GM21360 (cell line): ENCODE results near the gene ZCCHC4.

Experiments used
- ATAC-seq: cut with Tn5 transposase; IDR thresholded peaks from one replicate; pipeline ENCODE4 v1.9.1; 2021; ENCODE audit warnings: mild to moderate bottlenecking, moderate library complexity; ENCODE audit not compliant: unreplicated experiment

The ZCCHC4 gene

DNA sequence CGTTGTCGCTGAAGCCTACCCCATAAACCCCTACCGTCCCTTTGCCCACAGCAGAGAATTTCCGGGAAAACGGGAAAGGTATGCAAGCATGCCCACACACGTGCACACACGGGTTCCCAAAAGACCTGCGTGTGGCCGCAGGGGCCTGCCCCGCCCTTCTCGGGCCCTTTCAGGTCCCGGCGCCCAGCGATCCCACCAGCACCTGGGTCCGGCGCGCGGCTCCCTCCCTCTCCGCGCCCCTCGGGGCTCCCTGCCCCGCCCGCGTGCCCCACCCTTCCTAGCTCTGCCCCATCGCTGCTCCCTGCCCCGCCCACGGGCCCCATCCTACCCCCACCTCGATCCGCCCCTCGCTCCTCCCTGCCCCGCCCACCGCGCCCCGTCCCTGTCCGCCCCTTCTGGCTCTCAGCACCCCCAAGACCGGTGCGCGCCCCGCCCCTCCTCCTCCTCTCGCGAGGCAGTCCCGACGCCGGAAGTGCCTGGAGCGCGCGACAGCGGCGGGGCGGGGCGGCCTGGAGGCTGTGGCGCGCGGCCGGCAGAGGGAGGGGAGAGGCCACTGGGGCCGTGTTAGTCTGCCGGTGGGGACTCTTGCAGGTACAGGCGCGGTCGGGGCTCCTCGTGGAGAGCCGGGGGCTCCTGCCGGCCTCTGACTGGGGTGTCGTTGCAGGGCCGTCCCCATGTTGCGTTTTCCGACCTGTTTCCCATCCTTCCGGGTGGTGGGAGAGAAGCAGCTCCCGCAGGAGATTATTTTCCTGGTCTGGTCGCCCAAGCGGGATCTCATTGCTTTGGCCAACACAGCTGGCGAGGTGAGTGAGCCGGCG is 64.4 kb downstream of the ZCCHC4 start, which contains the start of gene ANAPC4:
ANAPC4 (plus strand) TSS at position 510 of the 818 bp plus-strand sequence; CDS start at position 675, 165 bp downstream.
- ATAC-seq: peak; percentile 96

DNA sequence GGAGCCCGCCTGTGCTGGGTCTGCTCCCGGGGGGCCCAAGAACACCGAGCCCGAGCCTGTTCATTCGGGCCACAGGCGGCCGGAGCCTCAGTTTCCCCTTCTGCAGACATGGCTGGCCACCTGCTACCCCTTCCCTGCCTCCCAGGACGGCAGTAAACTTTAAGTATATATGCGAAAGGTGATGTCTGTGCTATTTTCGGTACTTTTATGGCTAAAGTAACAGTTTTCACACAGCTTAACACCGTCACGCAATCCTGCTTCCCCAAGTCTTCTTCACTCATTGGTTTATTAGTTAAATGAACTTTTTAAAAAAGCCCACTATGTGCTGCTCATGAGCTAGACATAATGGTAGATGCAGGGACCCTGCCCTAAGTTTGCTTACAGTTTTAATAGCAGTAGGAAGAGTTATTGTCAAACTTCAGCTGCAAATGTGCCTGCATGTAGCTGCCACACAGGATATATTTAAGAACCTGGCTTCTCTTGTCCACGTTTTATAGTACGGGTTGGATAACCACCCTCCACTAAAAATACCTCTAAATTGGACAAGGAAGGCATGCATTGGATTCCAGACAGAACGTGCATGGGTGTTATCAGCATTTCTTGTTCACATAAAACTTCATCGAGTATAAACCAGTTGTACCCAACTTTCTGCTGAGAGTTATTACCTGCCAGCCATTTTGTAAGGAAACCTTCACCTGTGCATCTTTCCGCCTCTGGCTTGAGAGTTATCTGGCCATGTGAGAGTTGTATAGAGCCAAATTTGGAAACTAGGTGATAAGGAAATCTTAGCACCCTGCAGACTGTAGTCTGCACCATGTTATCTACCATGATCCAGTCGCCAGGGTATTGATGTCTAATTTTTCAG is 65.2 kb downstream of the ZCCHC4 start:
- no peak for ATAC-seq

DNA sequence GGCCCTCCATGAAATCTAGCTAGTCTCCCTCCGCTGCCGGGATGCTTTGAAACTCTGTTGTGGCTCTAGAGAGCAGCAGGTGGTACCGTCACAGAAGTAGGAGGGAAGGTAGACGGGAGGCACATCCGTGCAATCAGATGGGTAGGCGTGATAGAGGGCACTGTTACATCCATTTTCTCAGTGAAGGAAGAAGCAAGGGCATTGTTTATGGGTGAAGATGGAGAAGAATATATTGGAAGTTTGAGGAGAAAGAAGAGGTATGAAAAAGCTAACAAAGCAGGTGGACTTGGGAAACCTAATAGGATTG is 65.8 kb downstream of the ZCCHC4 start:
- ATAC-seq: no peak

DNA sequence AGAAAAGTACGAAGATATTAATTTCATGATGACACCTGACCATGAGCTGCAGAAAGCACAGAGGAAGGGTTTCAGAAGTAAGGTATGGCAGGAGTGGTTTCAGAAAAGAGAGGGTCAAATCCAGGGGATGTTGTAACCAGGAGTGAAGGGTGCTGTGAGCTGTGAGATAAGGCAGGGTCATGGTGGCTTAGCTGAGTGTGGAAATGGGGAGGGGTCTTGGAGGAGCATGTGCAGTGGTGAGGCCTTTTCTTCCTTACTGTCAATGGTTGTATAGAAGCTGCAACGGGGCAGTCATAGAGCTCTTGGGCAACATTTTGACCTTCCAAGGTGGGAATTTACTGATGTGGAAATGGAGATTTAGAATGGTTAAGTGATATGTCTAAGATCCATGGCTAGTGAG is 67.0 kb downstream of the ZCCHC4 start:
- no peak for ATAC-seq

DNA sequence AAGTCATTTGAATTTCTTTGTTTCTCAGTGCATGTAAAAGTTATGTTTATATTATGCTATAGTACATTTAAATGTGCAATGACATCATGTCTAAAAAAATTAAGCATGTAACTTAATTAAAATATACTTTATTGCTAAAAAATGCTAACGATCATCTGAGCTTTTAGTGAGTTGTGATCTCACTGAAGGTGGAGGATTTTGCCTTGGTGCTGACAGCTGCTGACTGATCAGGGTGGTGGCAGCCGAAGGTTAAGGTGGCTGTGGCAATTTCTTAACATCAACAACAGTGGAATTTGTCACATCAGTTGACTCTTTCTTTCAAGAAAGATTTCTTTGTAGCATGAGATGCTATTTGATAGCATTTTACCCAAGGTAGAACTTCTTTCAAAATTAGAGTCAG is 71.1 kb downstream of the ZCCHC4 start:
- ATAC-seq: no peak

DNA sequence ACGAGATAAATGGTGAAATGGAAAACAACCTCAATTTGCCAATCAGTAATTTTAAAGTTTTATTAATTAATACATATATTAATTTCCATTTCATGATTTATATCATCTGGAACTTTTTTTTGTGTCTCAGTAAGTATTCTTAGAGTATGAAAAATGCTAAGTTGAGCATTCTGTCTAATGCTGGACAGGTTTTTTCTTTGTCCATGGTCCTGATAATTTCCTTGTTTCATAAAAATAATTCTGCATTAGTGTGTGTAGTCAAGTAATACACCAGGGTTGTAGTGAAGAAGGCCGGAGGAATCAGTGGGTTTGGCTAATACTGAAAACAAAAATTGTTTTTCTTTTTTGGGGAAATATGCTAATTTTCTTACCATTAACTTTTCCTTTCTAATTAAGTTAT is 74.4 kb downstream of the ZCCHC4 start:
- ATAC-seq: no peak

DNA sequence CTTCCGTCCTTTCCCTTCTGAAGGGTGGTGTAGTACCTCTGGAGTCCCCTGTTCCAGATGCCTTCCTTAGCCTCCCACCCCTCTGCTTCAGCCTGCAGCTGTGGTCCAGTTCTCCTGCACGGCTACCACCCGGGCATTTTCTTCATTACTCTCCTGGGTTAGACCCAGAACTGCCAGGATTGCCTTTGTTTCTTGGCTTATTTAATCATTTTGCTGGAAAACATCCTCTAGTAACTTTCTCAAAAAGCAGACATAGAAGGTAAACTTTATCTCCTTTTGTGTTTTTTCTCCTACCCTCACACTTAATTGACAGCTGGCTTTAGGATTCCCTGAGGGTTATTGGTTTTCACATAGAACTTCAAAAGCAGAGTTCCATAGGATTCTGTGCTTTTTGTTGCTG is 84.7 kb downstream of the ZCCHC4 start:
- ATAC-seq: no peak

DNA sequence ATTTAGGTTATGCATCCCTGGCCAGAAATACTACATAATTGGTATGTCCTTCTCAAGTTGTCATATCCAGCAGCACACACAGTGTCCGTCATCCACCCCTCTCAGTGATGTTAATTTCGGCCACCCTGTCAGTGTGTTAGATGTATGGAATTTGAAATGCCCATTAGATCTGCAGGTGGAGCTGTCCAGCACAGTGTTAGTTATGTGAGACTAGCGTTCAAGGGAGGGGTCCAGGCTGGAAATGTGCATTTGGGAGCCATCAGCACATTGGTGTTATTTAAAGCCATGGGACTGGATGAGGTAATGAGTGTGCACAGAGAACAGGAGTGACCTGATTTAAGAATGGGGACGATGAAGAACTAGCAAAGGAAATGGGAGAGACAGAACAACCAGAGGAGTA is 86.9 kb downstream of the ZCCHC4 start:
- ATAC-seq: no peak

DNA sequence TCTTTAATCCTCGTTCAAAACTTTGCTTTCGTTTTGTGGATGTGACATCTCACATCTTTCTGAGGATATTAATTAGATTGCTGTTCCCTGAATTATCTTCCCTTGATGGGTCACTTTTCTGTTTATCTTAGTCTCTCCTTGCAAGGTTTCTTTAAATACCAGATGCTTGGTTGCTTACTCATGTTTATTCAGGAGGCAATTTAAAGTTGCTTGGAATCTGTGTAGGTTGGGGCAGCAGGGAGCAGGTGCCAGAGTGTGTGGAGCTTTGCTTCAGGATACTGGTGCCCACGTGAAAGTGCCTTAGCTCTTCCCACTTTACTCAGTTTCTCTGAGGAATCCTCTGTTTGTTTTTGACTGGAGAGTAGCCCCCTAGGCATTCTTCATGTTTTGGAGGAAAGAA is 88.5 kb downstream of the ZCCHC4 start:
- no peak for ATAC-seq

DNA sequence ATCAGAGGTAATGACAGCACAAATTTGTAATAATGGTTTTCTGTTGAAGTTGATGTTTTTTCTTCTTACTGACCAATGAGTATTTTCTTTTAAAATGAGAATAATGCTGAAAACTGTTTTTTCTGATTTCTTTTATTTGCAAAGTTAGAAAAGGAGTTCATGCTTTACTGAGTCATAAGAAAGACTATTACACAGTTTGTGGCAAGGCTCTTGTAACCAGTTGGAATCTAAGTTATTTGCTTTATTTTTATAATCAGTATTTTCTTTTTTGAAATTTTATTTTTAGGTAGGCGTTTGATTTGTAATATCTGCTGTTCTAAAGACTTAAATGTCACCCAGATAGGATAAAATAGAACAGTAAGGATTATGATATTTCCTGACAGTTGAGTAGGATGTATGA is 89.9 kb downstream of the ZCCHC4 start:
- ATAC-seq: no peak

DNA sequence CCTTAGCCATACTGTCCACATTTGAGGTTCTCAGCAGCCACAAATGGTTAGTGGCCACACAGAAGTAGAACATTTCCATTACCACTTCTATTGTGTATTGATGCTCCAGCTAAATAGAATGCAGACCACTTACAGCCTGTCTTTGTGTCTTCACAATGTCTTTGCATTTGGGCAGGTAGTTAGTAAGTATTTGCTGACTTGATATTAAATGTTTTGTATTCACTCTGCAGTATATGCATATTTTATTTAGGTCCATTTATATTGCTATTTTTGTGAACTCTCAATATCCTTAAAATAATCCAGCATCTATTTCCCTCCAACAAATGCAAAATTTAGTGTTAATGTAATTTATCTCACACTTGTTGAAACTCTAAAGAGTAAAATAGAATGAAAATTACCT is 91.1 kb downstream of the ZCCHC4 start:
- ATAC-seq: no peak

DNA sequence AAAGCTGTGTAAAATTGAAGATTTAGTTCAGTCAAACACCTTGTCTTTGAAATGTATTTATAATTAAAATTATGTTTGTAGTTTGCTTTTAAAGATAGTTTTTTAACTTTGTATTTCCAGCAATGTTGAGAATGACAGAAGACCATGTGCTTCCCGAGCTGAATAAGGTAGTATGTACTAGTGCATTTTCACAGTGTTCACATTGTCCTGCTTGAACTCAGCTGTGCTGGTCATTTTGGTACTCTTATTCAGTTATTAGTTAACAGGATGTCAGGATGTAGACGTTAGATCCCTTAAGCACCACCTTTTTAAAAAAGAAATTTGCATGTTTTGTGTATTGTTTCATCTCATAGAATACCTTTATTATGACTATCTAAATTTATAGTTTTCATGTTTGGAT is 92.9 kb downstream of the ZCCHC4 start:
- ATAC-seq: no peak

DNA sequence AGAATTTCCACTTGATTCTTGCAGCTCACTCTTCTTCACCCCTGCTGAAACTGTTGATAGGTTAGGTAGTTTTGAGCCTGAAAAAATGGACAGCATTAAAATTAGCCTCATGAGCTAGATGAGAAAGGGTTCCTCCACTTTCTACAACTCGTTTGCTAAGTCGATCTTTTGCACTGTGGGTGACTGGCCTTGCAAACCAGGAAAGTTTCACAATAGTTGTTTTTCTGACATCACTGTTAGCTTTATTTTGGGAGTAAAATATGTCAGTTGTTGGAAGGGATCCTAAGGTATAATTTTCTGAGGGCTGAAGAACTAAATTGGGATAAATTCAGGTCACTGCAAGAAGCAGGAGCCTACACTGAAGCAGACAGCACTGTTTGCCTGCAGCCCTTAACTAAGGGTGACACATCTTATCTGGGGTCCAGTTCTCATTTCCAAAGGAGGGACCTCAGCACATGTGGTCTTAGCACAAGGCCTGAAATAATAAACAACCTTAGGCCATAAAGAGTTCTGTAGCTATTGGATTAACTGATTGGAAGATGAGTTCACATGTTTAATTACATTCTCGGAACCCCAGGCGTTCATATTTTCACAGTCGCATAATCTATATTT is 93.6 kb downstream of the ZCCHC4 start:
- ATAC-seq: no peak

DNA sequence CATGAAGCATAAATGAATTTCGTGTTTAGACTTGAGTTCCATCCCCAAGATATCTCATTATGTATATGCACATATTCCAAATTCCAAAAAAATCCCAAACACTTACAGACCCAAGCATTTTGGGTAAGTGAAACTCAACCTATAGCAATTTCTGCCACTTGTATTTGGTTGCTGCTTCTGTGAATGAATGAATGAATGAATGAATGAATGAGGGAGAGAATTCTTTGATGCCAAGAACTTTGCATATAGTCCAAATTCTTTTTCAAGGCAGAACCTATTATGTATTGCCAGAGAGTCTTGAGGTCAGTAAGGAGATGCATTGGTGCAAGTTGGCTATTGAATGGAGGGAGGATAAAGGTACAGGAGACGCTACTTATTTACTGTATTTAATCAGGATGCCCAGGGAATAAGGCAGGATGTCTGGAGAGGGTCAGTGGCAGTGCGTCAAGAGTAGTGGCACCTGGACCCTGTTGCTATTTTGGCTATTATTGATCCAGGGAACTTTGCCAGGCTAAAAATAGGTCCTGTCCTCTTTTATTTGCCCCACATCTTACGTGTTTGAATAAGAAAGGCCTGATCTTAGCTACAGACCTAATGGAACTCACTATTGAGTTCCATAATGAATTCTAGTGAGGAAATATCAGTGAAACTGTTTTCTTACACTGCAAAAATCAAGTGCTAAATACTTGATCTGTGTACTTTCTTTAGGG is 98.4 kb downstream of the ZCCHC4 start:
- ATAC-seq: no peak

DNA sequence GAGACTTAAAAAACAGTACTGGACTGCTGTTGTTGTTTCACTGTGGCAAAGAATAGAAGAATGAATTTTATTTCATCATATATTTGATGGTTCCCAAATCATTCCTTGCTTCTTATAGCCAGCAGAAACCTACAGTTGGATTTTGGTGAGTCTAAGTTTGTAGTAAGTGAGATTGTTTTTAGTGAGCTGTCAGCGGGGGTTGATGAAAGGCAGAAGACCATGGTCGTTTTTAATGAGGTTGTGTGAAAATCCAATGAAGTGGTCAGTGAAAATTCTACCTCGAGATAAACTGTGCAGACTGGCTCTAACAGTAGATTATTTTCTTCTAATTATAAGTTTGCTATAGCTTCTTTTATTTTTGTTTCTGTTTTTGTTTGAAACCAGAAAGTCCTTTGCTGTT is 100.7 kb downstream of the ZCCHC4 start:
- no peak for ATAC-seq

DNA sequence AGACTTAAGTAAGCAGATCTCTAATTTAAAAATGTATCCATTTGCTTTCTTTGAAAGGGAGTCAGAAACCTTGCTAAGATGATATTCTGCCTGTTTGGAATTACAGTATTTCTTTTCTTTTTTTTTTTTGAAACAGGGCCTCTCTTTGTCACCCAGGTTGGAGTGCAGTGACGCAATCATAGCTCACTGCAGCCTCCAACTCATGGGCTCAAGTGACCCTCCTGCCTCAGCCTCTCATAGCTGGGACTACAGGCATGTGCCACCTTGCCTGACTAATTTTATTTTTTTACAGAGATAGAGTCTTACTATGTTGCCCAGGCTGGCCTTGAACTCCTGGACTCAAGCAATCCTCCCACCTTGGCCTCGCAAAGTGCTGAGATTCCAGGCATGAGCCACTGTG is 104.4 kb downstream of the ZCCHC4 start:
- no peak for ATAC-seq
